ENCODE measurements around the gene ZDHHC14. TPM values are rescaled to one million over a fixed set of nuclear protein-coding genes. Genes with fewer than 3 reads are reported as not detected.

The ZDHHC14 gene
- total RNA-seq, 3 donors from 2014 or later: 9.1 to 10.5 (median 10.0) TPM

GRCh38 chr6:157337751-157338150 is 43.2 kb upstream of the ZDHHC14 start:
- TF ChIP-seq CTCF (IDR thresholded peaks at IDR 0.05): no peak
- Histone ChIP-seq H3K36me3 (ENCODE audit: low read depth) (no peaks in the 10 kb centered on the region), H3K9me3 (no peaks in the 10 kb centered on the region), H3K4me3 (no peak overlapping the region), H3K4me1 (ENCODE audit: low read depth) (no peaks in the 10 kb centered on the region)
- intact Hi-C loops (cut with DNase I, micrococcal nuclease): no loop called here
- ATAC-seq (no peak), DNase-seq (no peak)

GRCh38 chr6:157339432-157339831 is 41.6 kb upstream of the ZDHHC14 start:
- Histone ChIP-seq H3K4me3 (no peak overlapping the region), H3K36me3 (ENCODE audit: low read depth) (no peaks in the 10 kb centered on the region), H3K4me1 (ENCODE audit: low read depth) (no peaks in the 10 kb centered on the region), H3K9me3 (no peaks in the 10 kb centered on the region)
- DNase-seq: no peak
- ATAC-seq: no peak
- no peak for TF ChIP-seq CTCF (IDR thresholded peaks at IDR 0.05)
- intact Hi-C loops (cut with DNase I, micrococcal nuclease): no loop called here

GRCh38 chr6:157343732-157344131 is 37.3 kb upstream of the ZDHHC14 start:
- Histone ChIP-seq H3K4me1 (ENCODE audit: low read depth) (no peaks in the 10 kb centered on the region), H3K9me3 (no peaks in the 10 kb centered on the region), H3K36me3 (ENCODE audit: low read depth) (no peaks in the 10 kb centered on the region), H3K4me3 (no peak overlapping the region)
- intact Hi-C loops (cut with DNase I, micrococcal nuclease): no loop called here
- ATAC-seq (no peak), DNase-seq (no peak)
- no peak for TF ChIP-seq CTCF (IDR thresholded peaks at IDR 0.05)

GRCh38 chr6:157346373-157346772 is 34.6 kb upstream of the ZDHHC14 start:
- Histone ChIP-seq H3K9me3 (no peaks in the 10 kb centered on the region), H3K36me3 (ENCODE audit: low read depth) (no peaks in the 10 kb centered on the region), H3K4me3 (no peak overlapping the region), H3K4me1 (ENCODE audit: low read depth) (no peaks in the 10 kb centered on the region)
- ATAC-seq (no peak), DNase-seq (no peak)
- intact Hi-C loops (cut with DNase I, micrococcal nuclease): no loop called here
- no peak for TF ChIP-seq CTCF (IDR thresholded peaks at IDR 0.05)

- intact Hi-C loops (cut with DNase I, micrococcal nuclease): no loop called here
- DNase-seq: no peak
- H3K36me3 ChIP-seq (ENCODE audit: low read depth): no peaks in the 10 kb centered on the region
- TF ChIP-seq CTCF (IDR thresholded peaks at IDR 0.05): no peak
- H3K4me1 ChIP-seq (ENCODE audit: low read depth): no peaks in the 10 kb centered on the region
- no peak overlapping the region for H3K4me3 ChIP-seq
- no peaks in the 10 kb centered on the region for H3K9me3 ChIP-seq
- ATAC-seq: no peak
Measured at GRCh38 chr6:157358287-157358686, 22.7 kb upstream of the ZDHHC14 start.

GRCh38 chr6:157361886-157362285 is 19.1 kb upstream of the ZDHHC14 start:
- no peak for TF ChIP-seq CTCF (IDR thresholded peaks at IDR 0.05)
- no peak for DNase-seq
- Histone ChIP-seq H3K36me3 (ENCODE audit: low read depth) (no peaks in the 10 kb centered on the region), H3K4me1 (ENCODE audit: low read depth) (no peaks in the 10 kb centered on the region), H3K9me3 (no peaks in the 10 kb centered on the region), H3K4me3 (no peak overlapping the region)
- no peak for ATAC-seq
- intact Hi-C loops (cut with DNase I, micrococcal nuclease): no loop called here
